Activated T-helper 1 cell treated with Interleukin-2 at 50 U/mL for 16 hours (primary cell): Measurements from ENCODE around the gene SERTAD3.

Source experiments
- DNase-seq: peaks from one replicate; pipeline ENCODE4 v3.0.0-alpha.2; 2020; ENCODE audit warnings: low read depth

Gene SERTAD3

GRCh38 chr19:40425450-40426287, 18.5 kb downstream of the SERTAD3 start, which contains the start of gene SERTAD1:
Gene SERTAD1 (minus strand): TSS chr19:40425992. CDS start chr19:40423546, 2,446 bp downstream.
- peak; percentile 100 for DNase-seq

- no peak for DNase-seq
These were observed 19.3 kb downstream of the SERTAD3 start for GRCh38 chr19:40424637-40425449.

- no peak for DNase-seq
These were observed 20.2 kb downstream of the SERTAD3 start for GRCh38 chr19:40423938-40424337.

GRCh38 chr19:40422748-40423566, 21.2 kb downstream of the SERTAD3 start:
- DNase-seq, result no peak

- DNase-seq, result no peak
These were observed 22.0 kb downstream of the SERTAD3 start for GRCh38 chr19:40421993-40422747.

GRCh38 chr19:40420766-40421765, 23.1 kb downstream of the SERTAD3 start:
- peak; percentile 58 for DNase-seq

GRCh38 chr19:40420451-40420765, 23.7 kb downstream of the SERTAD3 start:
- no peak for DNase-seq

- DNase-seq, result no peak
These were observed 24.4 kb downstream of the SERTAD3 start for GRCh38 chr19:40419780-40420179.

- DNase-seq, result no peak
These were observed 25.0 kb downstream of the SERTAD3 start for GRCh38 chr19:40419066-40419612.

- no peak for DNase-seq
These were observed 26.1 kb downstream of the SERTAD3 start for GRCh38 chr19:40418040-40418439.

GRCh38 chr19:40417643-40417981, 26.5 kb downstream of the SERTAD3 start:
- no peak for DNase-seq

- no peak for DNase-seq
These were observed 27.1 kb downstream of the SERTAD3 start for GRCh38 chr19:40416918-40417642.

- DNase-seq, result no peak
These were observed 28.4 kb downstream of the SERTAD3 start for GRCh38 chr19:40415768-40416167.

GRCh38 chr19:40414542-40415535, 29.3 kb downstream of the SERTAD3 start:
- DNase-seq, result no peak

- no peak for DNase-seq
These were observed 30.8 kb downstream of the SERTAD3 start, which contains the start of gene PRX for GRCh38 chr19:40413291-40413845. Gene PRX (minus strand): TSS chr19:40413378. CDS start chr19:40407932, 5,446 bp downstream.

- no peak for DNase-seq
These were observed 31.3 kb downstream of the SERTAD3 start for GRCh38 chr19:40412866-40413265.

GRCh38 chr19:40411958-40412499, 32.1 kb downstream of the SERTAD3 start:
- DNase-seq, result no peak
